WTC11 (cell line): ENCODE results near the gene ABCG8. TPM values are rescaled to one million over a fixed set of nuclear protein-coding genes. Genes with fewer than 3 reads are reported as not detected.

Experiments used
- ATAC-seq: fragments of 200-7000 bp; cut with Tn5 transposase; 2 replicates; pipeline ENCODE4 v1.10.0; 2021; ENCODE audit warnings: mild to moderate bottlenecking, moderate library complexity
- CTCF ChIA-PET: fragments of 300-600 bp; sonication (Branson Sonifier 250); formaldehyde crosslinking; loops from one replicate; lab custom pipeline; 2021; ENCODE audit warnings: antibody characterized with exemption; lab: Charles Lee
- POLR2A ChIA-PET: fragments of 350-600 bp; sonication (Branson Sonifier 250); formaldehyde crosslinking; loops from one replicate; lab custom pipeline; 2021; ENCODE audit warnings: antibody characterized with exemption; lab: Charles Lee
- DNase-seq: peaks from one replicate; pipeline ENCODE4 v3.0.0; 2021; ENCODE audit warnings: low spot score
- H3K27ac Mint-ChIP-seq: 2 replicates; pipeline ENCODE4 v1.8.0; 2021; ENCODE audit warnings: mixed read lengths
- H3K27me3 Mint-ChIP-seq: 2 replicates; pipeline ENCODE4 v1.8.0; 2021; ENCODE audit warnings: low read depth, mild to moderate bottlenecking, moderate library complexity, mixed read lengths
- H3K36me3 Mint-ChIP-seq: 2 replicates; pipeline ENCODE4 v1.8.0; 2021; ENCODE audit warnings: mixed read lengths
- H3K4me1 Mint-ChIP-seq: 2 replicates; pipeline ENCODE4 v1.8.0; 2022; ENCODE audit warnings: mixed read lengths
- H3K4me3 Mint-ChIP-seq: 2 replicates; pipeline ENCODE4 v1.8.0; 2021; ENCODE audit warnings: mild to moderate bottlenecking, moderate library complexity, mixed read lengths
- H3K9me3 Mint-ChIP-seq: 2 replicates; pipeline ENCODE4 v1.8.0; 2021; ENCODE audit warnings: mixed read lengths
- ATF1 ChIP-seq: sonication (generic); formaldehyde crosslinking; IDR thresholded peaks from 2 replicates; pipeline ENCODE4 v1.8.1; 2023; ENCODE audit warnings: mild to moderate bottlenecking, moderate library complexity, missing genetic modification reagents
- E2F4 ChIP-seq: sonication (generic); formaldehyde crosslinking; IDR thresholded peaks from 2 replicates; pipeline ENCODE4 v1.8.1; 2022; ENCODE audit warnings: low read depth, mild to moderate bottlenecking, moderate library complexity, missing genetic modification reagents, borderline replicate concordance
- E2F5 ChIP-seq: sonication (generic); formaldehyde crosslinking; IDR thresholded peaks from 2 replicates; pipeline ENCODE4 v1.8.1; 2022; ENCODE audit warnings: mild to moderate bottlenecking, moderate library complexity, missing genetic modification reagents
- ETV6 ChIP-seq: sonication (generic); formaldehyde crosslinking; IDR thresholded peaks from 2 replicates; pipeline ENCODE4 v1.8.1; 2022; ENCODE audit warnings: mild to moderate bottlenecking, missing genetic modification reagents
- FOXP1 ChIP-seq: sonication (generic); formaldehyde crosslinking; IDR thresholded peaks from 2 replicates; pipeline ENCODE4 v1.8.0; 2022; ENCODE audit warnings: missing genetic modification reagents, mild to moderate bottlenecking, moderate library complexity, borderline replicate concordance
- GABPB1 ChIP-seq: sonication (generic); formaldehyde crosslinking; IDR thresholded peaks from 2 replicates; pipeline ENCODE4 v1.8.1; 2023; ENCODE audit warnings: mild to moderate bottlenecking, missing genetic modification reagents
- HMGA2 ChIP-seq: fragments of 250-450 bp; sonication (Bioruptor Pico); IDR thresholded peaks from 2 replicates; pipeline ENCODE4 v1.4.0; 2021; ENCODE audit warnings: mild to moderate bottlenecking, moderate library complexity
- JUN ChIP-seq: sonication (generic); formaldehyde crosslinking; IDR thresholded peaks from 2 replicates; pipeline ENCODE4 v1.8.0; 2023; ENCODE audit warnings: mild to moderate bottlenecking, missing genetic modification reagents
- MXD4 ChIP-seq: fragments of 250-450 bp; sonication (Bioruptor Pico); IDR thresholded peaks from 2 replicates; pipeline ENCODE4 v1.8.0; 2021; ENCODE audit warnings: mild to moderate bottlenecking, moderate library complexity, borderline replicate concordance
- NR2C2 ChIP-seq: sonication (generic); formaldehyde crosslinking; IDR thresholded peaks from 2 replicates; pipeline ENCODE4 v1.8.0; 2022; ENCODE audit warnings: mild to moderate bottlenecking, missing genetic modification reagents
- OVOL2 ChIP-seq: fragments of 250-450 bp; sonication (Bioruptor Pico); IDR thresholded peaks from 2 replicates; pipeline ENCODE4 v1.9.0; 2021; ENCODE audit warnings: mild to moderate bottlenecking, borderline replicate concordance
- PRRX2 ChIP-seq: fragments of 250-450 bp; sonication (Bioruptor Pico); IDR thresholded peaks from 2 replicates; pipeline ENCODE4 v1.8.0; 2021; ENCODE audit warnings: mild to moderate bottlenecking
- SP1 ChIP-seq: sonication (generic); formaldehyde crosslinking; conservative IDR thresholded peaks from 2 replicates; pipeline ENCODE4 v1.8.1; 2022; ENCODE audit warnings: missing genetic modification reagents
- ZNF232 ChIP-seq: sonication (generic); formaldehyde crosslinking; IDR thresholded peaks from 2 replicates; pipeline ENCODE4 v1.8.0; 2022; ENCODE audit warnings: mild to moderate bottlenecking, missing genetic modification reagents
- ZNF263 ChIP-seq: sonication (generic); formaldehyde crosslinking; IDR thresholded peaks from 2 replicates; pipeline ENCODE4 v1.8.1; 2022; ENCODE audit warnings: low read depth, mild to moderate bottlenecking, moderate library complexity, missing genetic modification reagents
- ZNF416 ChIP-seq: fragments of 250-450 bp; sonication (Bioruptor Pico); IDR thresholded peaks from 2 replicates; pipeline ENCODE4 v1.9.0; 2021; ENCODE audit warnings: mild to moderate bottlenecking, inconsistent platforms
- total RNA-seq: library from RNA; stranded (reverse); gene quantifications from 3 replicates; pipeline ENCODE4 v1.2.3, GENCODE V29; 2021
- TF ChIP-seq, protein P1 (sequence below): sonication (generic); formaldehyde crosslinking; IDR thresholded peaks from 2 replicates; pipeline ENCODE4 v1.8.1; 2023; ENCODE audit warnings: mild to moderate bottlenecking, missing genetic modification reagents
- TF ChIP-seq, protein P2 (sequence below): sonication (generic); formaldehyde crosslinking; conservative IDR thresholded peaks from 2 replicates; pipeline ENCODE4 v1.8.1; 2022; ENCODE audit warnings: mild to moderate bottlenecking, missing genetic modification reagents
- TF ChIP-seq, protein P3 (sequence below): sonication (generic); formaldehyde crosslinking; IDR thresholded peaks from 2 replicates; pipeline ENCODE4 v1.8.0; 2022; ENCODE audit warnings: mild to moderate bottlenecking, missing genetic modification reagents
- TF ChIP-seq, protein P4 (sequence below): sonication (generic); formaldehyde crosslinking; IDR thresholded peaks from 2 replicates; pipeline ENCODE4 v1.8.1; 2022; ENCODE audit warnings: mild to moderate bottlenecking, missing genetic modification reagents, moderate library complexity, borderline replicate concordance

The ABCG8 gene
- total RNA-seq, 1 experiment from 2014 or later: not detected

GRCh38 chr2:43796206-43796605 lies 42.6 kb upstream of the ABCG8 start (continued):
- TF ChIP-seq, protein P1, sequence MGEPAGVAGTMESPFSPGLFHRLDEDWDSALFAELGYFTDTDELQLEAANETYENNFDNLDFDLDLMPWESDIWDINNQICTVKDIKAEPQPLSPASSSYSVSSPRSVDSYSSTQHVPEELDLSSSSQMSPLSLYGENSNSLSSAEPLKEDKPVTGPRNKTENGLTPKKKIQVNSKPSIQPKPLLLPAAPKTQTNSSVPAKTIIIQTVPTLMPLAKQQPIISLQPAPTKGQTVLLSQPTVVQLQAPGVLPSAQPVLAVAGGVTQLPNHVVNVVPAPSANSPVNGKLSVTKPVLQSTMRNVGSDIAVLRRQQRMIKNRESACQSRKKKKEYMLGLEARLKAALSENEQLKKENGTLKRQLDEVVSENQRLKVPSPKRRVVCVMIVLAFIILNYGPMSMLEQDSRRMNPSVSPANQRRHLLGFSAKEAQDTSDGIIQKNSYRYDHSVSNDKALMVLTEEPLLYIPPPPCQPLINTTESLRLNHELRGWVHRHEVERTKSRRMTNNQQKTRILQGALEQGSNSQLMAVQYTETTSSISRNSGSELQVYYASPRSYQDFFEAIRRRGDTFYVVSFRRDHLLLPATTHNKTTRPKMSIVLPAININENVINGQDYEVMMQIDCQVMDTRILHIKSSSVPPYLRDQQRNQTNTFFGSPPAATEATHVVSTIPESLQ (CRISPR knock-in tag): no peak
- TF ChIP-seq ATF1 (CRISPR knock-in tag) (no peak), MXD4 (CRISPR knock-in tag) (no peak), E2F4 (no peak), HMGA2 (no peak), NR2C2 (no peak), ZNF263 (CRISPR knock-in tag) (no peak), PRRX2 (CRISPR knock-in tag) (no peak)

GRCh38 chr2:43798300-43798699 lies 40.5 kb upstream of the ABCG8 start:
- Mint-ChIP-seq H3K9me3 (no peaks in the 10 kb centered on the region), H3K27me3 (no peaks in the 10 kb centered on the region), H3K4me1 (no peaks in the 10 kb centered on the region), H3K4me3 (no peak overlapping the region), H3K27ac (no peak overlapping the region), H3K36me3 (no peaks in the 10 kb centered on the region)
- POLR2A ChIA-PET: no interaction called here
- TF ChIP-seq GABPB1 (CRISPR knock-in tag) (no peak), ZNF416 (no peak), ZNF232 (CRISPR knock-in tag) (no peak), OVOL2 (CRISPR knock-in tag) (no peak), ETV6 (CRISPR knock-in tag) (no peak), JUN (CRISPR knock-in tag) (no peak), FOXP1 (no peak)
- TF ChIP-seq, protein P2, sequence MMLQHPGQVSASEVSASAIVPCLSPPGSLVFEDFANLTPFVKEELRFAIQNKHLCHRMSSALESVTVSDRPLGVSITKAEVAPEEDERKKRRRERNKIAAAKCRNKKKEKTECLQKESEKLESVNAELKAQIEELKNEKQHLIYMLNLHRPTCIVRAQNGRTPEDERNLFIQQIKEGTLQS (CRISPR knock-in tag): no peak
- TF ChIP-seq, protein P3, sequence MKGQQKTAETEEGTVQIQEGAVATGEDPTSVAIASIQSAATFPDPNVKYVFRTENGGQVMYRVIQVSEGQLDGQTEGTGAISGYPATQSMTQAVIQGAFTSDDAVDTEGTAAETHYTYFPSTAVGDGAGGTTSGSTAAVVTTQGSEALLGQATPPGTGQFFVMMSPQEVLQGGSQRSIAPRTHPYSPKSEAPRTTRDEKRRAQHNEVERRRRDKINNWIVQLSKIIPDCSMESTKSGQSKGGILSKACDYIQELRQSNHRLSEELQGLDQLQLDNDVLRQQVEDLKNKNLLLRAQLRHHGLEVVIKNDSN (CRISPR knock-in tag): no peak
- TF ChIP-seq, protein P4, sequence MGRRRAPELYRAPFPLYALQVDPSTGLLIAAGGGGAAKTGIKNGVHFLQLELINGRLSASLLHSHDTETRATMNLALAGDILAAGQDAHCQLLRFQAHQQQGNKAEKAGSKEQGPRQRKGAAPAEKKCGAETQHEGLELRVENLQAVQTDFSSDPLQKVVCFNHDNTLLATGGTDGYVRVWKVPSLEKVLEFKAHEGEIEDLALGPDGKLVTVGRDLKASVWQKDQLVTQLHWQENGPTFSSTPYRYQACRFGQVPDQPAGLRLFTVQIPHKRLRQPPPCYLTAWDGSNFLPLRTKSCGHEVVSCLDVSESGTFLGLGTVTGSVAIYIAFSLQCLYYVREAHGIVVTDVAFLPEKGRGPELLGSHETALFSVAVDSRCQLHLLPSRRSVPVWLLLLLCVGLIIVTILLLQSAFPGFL: no peak
- DNase-seq (no peak), ATAC-seq (peak; percentile 56)
- CTCF ChIA-PET: interaction anchor here (0.8 to 1.7 kb wide), 11 partner anchors 8 to 193 kb away, joined by 3 to 13 read pairs (median 5); partner anchors contain the start of genes DYNC2LI1 and PLEKHH2

GRCh38 chr2:43800894-43801293 lies 37.9 kb upstream of the ABCG8 start:
- H3K36me3 Mint-ChIP-seq: no peaks in the 10 kb centered on the region
- no peaks in the 10 kb centered on the region for H3K9me3 Mint-ChIP-seq
- H3K27me3 Mint-ChIP-seq: no peaks in the 10 kb centered on the region
- DNase-seq (no peak), ATAC-seq (no peak)
- ChIA-PET POLR2A (no interaction called here), CTCF (interaction anchor here (1.0 kb wide), 1 partner anchor 196 kb away, joined by 4 read pairs; no protein-coding TSS in a partner anchor)
- TF ChIP-seq E2F5 (no peak), HMGA2 (peak; percentile 98), SP1 (CRISPR knock-in tag) (no peak)
- no peak overlapping the region for H3K27ac Mint-ChIP-seq
- H3K4me3 Mint-ChIP-seq: no peak overlapping the region
- H3K4me1 Mint-ChIP-seq: no peaks in the 10 kb centered on the region
